Mucosa of stomach (tissue), 1 donor: ENCODE data around the gene SHANK1.
"Not testable (repeated sequence)": the region's sequence is repeated elsewhere in the genome, so short reads cannot be mapped to it uniquely, and the experiment has no call there.

Experiments used
- H3K27me3 ChIP-seq: one replicate; pipeline ENCODE4 v1.7.0; 2013; ENCODE audit warnings: mild to moderate bottlenecking, low read length; ENCODE audit not compliant: control insufficient read depth, insufficient read depth
- H3K36me3 ChIP-seq: one replicate; pipeline ENCODE4 v1.7.0; 2013; ENCODE audit warnings: low read length; ENCODE audit not compliant: control insufficient read depth, insufficient read depth
- H3K4me1 ChIP-seq: one replicate; pipeline ENCODE4 v1.7.0; 2013; ENCODE audit warnings: mild to moderate bottlenecking, low read length; ENCODE audit not compliant: control insufficient read depth, insufficient read depth
- H3K4me3 ChIP-seq: one replicate; pipeline ENCODE4 v1.7.0; 2013; ENCODE audit warnings: low read length
- H3K9ac ChIP-seq: one replicate; pipeline ENCODE4 v1.7.0; 2013; ENCODE audit warnings: mild to moderate bottlenecking, low read length, moderate library complexity
- H3K9me3 ChIP-seq: one replicate; pipeline ENCODE4 v1.7.0; 2013; ENCODE audit warnings: mild to moderate bottlenecking, low read length, moderate library complexity; ENCODE audit not compliant: control insufficient read depth
- donor health status: Pancreatic carcinoma.

The SHANK1 gene

GRCh38 chr19:50629194-50629593 lies 90.4 kb downstream of the SHANK1 start:
- no peak overlapping the region for H3K4me3 ChIP-seq
- no peaks in the 10 kb centered on the region for H3K4me1 ChIP-seq
- H3K9me3 ChIP-seq = peaks cover 7% of the 10 kb centered on the region
- H3K36me3 ChIP-seq = no peaks in the 10 kb centered on the region
- H3K9ac ChIP-seq = no peak overlapping the region
- H3K27me3 ChIP-seq = no peaks in the 10 kb centered on the region

GRCh38 chr19:50628551-50628950 lies 91.1 kb downstream of the SHANK1 start:
- Histone ChIP-seq H3K27me3 (no peaks in the 10 kb centered on the region), H3K9me3 (peaks cover under 1% of the 10 kb centered on the region), H3K9ac (no peak overlapping the region), H3K36me3 (no peaks in the 10 kb centered on the region), H3K4me1 (no peaks in the 10 kb centered on the region), H3K4me3 (no peak overlapping the region)

- no peaks in the 10 kb centered on the region for H3K9me3 ChIP-seq
- no peaks in the 10 kb centered on the region for H3K27me3 ChIP-seq
- H3K4me1 ChIP-seq = no peaks in the 10 kb centered on the region
- no peak overlapping the region for H3K4me3 ChIP-seq
- no peaks in the 10 kb centered on the region for H3K36me3 ChIP-seq
- H3K9ac ChIP-seq = no peak overlapping the region
Observed at GRCh38 chr19:50628146-50628545, 91.5 kb downstream of the SHANK1 start.

- Histone ChIP-seq H3K9me3 (no peaks in the 10 kb centered on the region), H3K9ac (no peak overlapping the region), H3K4me3 (no peak overlapping the region), H3K4me1 (no peaks in the 10 kb centered on the region), H3K27me3 (no peaks in the 10 kb centered on the region), H3K36me3 (no peaks in the 10 kb centered on the region)
Observed at GRCh38 chr19:50626795-50627194, 92.8 kb downstream of the SHANK1 start.

- Histone ChIP-seq H3K4me1 (no peaks in the 10 kb centered on the region), H3K9me3 (no peaks in the 10 kb centered on the region), H3K27me3 (no peaks in the 10 kb centered on the region), H3K36me3 (no peaks in the 10 kb centered on the region), H3K9ac (no peak overlapping the region), H3K4me3 (no peak overlapping the region)
Observed at GRCh38 chr19:50626011-50626410, 93.6 kb downstream of the SHANK1 start.

GRCh38 chr19:50624949-50625600 lies 94.5 kb downstream of the SHANK1 start:
- no peaks in the 10 kb centered on the region for H3K36me3 ChIP-seq
- no peak overlapping the region for H3K9ac ChIP-seq
- no peaks in the 10 kb centered on the region for H3K4me1 ChIP-seq
- no peaks in the 10 kb centered on the region for H3K9me3 ChIP-seq
- H3K4me3 ChIP-seq = no peak overlapping the region
- H3K27me3 ChIP-seq = no peaks in the 10 kb centered on the region

- H3K4me3 ChIP-seq, H3K9ac ChIP-seq, H3K27me3 ChIP-seq, H3K36me3 ChIP-seq, H3K4me1 ChIP-seq, H3K9me3 ChIP-seq: not testable (repeated sequence)
Observed at GRCh38 chr19:50620394-50620906, 99.2 kb downstream of the SHANK1 start.

GRCh38 chr19:50619184-50619583 lies 100.4 kb downstream of the SHANK1 start:
- H3K4me1 ChIP-seq, H3K36me3 ChIP-seq: not testable (repeated sequence)

GRCh38 chr19:50618379-50618778 lies 101.2 kb downstream of the SHANK1 start:
- H3K4me1 ChIP-seq, H3K27me3 ChIP-seq, H3K36me3 ChIP-seq, H3K9ac ChIP-seq, H3K4me3 ChIP-seq, H3K9me3 ChIP-seq: not testable (repeated sequence)

More at GRCh38 chr19:50619184-50619583, 100.4 kb downstream of the SHANK1 start:
- H3K4me3 ChIP-seq, H3K27me3 ChIP-seq, H3K9me3 ChIP-seq, H3K9ac ChIP-seq: not testable (repeated sequence)

- not testable (repeated sequence) for H3K4me3 ChIP-seq, H3K36me3 ChIP-seq, H3K9me3 ChIP-seq, H3K9ac ChIP-seq, H3K27me3 ChIP-seq, H3K4me1 ChIP-seq
Observed at GRCh38 chr19:50612504-50613404, 106.8 kb downstream of the SHANK1 start.
